Measurements from ENCODE around the gene ITPKB.
"Not testable (repeated sequence)": the region's sequence is repeated elsewhere in the genome, so short reads cannot be mapped to it uniquely, and the experiment has no call there.

ITPKB gene

DNA sequence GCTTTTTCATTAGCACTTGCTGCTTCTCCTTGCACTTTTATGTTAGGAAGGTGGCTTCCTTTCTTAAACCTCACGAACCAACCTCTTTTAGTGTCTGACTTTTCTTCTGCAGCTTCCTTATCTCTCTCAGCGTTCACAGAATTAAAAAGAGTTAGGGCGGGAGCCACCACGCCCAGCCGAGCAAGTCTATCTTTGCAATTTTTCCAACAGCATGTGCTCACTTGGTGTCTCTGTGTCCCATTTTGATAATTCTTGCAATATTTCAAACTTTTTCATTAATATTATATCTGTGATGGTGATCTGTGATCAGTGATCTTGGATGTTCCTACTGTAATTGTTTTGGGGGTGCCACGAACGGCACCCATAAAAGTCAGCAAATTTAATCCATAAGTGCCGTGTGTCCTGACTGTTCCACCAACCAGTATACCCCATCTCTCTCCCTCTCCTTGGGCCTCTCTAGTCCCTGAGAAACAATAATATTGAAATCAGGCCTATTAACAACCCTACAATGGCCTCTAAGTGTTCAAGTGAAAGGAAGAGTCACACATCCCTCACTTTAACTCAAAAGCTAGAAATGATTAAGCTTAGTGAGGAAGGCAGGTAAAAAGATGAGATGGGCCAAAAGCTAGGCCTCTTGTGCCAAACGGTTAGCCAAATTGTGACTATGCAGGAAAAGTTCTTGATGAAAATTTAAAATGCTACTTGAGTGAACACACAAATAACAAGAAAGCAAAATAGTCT, 15.9 kb upstream of the ITPKB start:
- DNase-seq = no peak

DNA sequence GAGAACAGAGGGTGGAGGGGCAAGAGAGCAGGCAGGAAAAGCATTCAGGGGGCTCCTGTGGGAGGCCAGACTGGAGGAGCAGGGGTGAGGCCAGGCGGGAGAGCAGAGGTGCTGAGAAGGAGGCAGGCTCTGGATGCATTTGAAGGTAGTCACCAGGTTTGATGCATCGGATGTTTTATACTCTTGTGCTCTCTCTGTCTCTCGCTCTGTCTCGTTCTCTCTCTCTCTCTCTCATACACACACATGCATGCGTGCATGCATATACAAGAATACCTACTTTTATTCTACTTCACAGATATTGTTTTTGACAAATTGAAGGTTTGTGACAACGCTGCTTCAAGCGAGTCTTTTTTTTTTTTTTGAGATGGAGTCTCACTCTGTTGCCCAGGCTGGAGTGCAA, 15.0 kb upstream of the ITPKB start:
- DNase-seq = no peak

GRCh38 chr1:226751703-226752102, 12.6 kb upstream of the ITPKB start:
- no peak for DNase-seq

- no peak for DNase-seq
These were observed 12.1 kb upstream of the ITPKB start for GRCh38 chr1:226751214-226751613.

DNA sequence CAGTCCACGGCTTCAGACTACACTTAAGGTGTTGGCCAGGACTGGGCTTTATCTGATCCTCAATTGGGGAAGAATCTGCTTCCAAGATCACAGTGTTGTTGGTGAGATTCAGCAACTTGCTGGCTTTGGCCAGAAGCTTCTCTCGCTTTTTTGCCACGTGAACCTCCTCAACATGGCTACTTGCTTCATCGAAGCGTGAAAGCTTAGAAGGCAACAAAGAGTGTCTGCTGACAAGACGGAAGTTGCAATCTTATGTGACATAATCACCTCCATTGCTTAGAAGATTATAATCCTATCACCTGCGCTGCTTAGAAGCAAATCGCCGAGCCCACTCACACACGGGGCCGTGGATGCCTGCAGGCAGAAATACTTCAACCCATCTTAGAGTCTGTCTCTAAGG, 10.4 kb upstream of the ITPKB start:
- DNase-seq = no peak

DNA sequence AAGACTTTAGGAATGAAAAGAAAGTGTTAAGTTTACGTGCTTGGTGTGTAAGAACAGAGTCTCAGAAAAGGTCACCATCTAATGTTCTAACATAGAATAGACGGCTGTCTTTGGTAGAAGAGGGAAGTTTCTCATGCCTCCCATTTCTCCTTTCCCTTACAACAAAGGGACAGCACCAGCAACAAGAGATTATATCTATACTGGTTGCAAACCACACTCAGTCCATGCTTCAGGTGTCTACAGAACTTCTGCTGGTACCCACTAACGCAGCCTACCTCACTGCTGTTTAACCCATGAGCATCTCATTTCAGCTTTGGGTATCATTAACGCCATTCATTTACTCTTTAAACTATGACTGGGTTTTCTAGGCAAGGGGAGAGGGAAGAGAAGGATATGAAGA, 9.2 kb upstream of the ITPKB start:
- DNase-seq = no peak

DNA sequence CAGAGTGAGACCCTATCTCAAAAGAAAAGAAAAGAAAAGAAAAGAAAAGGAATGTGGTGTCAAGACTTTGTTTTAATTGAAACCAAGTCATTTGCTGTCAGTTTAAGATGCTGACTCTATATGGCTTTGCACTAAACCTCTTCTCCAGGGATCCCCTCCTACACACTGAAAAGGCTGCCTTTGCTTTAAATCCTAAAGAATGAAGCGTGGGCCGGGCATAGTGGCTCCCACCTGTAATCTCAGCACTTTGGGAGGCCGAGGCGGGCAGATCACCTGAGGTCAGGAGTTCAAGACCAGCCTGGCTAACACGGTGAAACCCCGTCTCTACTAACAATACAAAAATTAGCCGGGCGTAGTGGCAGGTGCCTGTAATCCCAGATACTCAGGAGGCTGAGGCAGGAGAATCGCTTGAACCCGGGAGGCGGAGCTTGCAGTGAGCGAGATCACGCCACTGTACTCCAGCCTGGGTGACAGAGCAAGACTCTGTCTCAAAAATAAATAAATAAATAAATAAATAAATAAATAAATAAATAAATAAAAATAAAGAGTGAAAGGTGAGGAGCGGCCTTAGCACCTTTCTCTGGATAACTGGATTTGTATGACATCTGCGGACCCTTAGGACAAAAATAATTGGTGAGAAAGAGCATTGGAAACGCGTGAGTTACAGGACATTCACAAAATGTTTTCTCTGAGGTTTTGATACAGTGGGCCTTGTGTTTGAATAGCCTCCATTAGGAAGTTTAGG, 8.6 kb upstream of the ITPKB start:
- DNase-seq = not testable (repeated sequence)

- no peak for DNase-seq
These were observed 4.2 kb upstream of the ITPKB start for GRCh38 chr1:226743259-226743658.

GRCh38 chr1:226741009-226741408, 1.9 kb upstream of the ITPKB start:
- DNase-seq = no peak

GRCh38 chr1:226739696-226740065, 599 bp upstream of the ITPKB start:
- no peak for DNase-seq

GRCh38 chr1:226738421-226738994, 574 bp downstream of the ITPKB start:
- no peak for DNase-seq

GRCh38 chr1:226737819-226738420, 1.2 kb downstream of the ITPKB start:
- no peak for DNase-seq

DNA sequence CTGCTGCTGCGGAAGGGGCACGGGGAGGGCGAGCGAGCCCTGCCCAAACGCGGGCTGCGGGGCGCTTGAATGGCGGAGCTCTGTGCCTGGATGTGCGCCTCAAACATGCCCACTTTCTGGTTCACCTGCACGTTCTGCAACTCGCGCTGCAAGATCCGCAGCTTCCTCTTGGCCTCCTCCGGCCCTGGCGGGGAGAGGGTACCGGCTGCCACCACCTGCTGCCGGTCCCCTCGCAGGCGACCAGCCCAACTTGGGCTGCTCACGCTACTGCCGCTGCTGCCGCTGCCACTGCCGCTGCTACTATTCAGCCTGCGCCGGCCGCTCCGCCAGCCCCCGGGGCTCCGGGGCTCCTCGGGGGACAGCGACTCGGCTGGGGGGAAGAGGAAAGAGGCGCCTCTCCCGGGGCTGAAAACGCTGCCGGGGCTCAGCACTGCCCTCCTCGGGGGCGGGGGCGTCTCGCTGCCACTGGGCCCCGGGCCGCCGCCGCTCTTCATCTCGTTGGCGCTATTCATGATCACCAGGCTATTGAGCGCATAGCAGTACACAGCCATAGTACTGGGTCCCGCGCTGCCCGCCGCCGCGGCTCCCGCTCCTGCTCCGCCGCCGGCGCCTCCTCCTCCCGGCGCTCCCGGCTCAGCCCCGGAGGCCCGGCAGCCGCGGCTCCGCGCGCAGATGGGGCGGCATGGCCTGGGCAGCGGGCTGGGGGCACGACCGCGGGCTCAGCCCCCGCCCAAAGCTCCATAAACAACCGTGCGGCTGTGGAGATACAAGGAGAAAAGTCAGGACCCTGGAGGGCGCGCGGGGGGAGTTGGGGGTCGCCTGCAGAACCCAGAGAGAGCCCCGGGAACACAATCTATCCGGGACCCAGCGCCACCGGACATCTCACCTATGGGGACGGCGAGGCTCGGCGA, 1.9 kb downstream of the ITPKB start:
- no peak for DNase-seq

GRCh38 chr1:226736001-226736907, 2.8 kb downstream of the ITPKB start:
- DNase-seq = no peak

DNA sequence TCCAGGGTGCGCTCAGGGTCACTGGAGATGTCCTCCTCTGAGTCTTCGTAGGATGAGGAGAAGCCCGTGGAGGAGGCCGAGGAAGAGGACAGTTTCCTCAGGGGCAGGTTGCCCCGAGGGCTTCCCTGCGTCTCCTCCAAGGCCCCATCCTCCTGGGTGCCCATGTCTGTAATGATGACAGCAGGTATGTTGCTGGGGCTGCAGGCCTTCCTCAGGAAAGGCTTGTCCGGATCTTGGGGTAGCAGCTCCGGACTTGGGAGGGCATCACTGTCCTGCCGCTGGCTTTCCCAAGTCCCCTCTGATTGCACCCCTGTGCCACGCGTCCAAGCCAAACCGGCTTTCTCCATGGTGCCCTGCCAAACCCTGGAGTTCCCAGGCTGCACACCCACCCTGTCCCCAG, 3.5 kb downstream of the ITPKB start:
- DNase-seq = no peak

- DNase-seq = no peak
These were observed 4.4 kb downstream of the ITPKB start for GRCh38 chr1:226734611-226735153.

GRCh38 chr1:226733876-226734275, 5.2 kb downstream of the ITPKB start:
- no peak for DNase-seq

DNA sequence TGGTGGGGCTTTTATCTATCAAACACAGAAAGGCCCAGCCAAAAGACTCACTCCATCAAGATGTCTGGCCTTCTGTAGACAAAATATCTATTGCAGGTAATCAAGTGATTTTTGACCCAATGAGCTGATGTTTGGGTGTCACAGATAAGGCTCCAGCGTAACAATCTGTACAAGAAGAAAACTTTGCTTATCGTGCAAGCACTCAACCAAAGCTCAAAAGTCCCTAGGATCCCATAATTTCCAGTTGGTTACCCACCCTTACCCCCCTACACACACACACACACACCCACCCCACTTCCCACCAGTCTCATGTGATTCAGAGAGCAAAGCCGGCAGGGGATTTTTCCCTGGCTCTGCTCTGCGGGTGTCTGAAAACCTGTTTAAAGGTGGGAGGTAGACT, 5.8 kb downstream of the ITPKB start:
- no peak for DNase-seq

DNA sequence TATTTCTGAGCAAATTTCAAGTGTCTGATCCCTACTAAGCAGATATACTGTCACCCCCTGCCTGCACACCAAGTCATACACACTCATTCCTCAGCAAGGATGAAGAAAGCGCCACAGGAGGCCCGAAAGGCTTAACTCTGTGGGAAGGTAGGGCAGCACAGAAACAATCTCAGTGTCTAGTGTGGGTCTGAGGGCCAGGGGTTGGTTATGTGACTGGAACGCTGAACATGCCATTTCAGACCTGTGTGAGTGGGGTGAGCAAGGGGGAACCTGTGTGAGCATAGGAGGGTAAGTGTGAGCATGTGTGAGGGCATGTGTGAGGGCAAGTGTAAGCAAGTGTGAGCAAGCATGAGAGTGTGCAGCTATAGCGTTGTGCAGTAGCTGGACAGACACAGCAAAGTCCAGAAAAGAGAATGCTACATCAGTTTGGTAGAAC, 6.2 kb downstream of the ITPKB start:
- no peak for DNase-seq

GRCh38 chr1:226731257-226731893, 7.7 kb downstream of the ITPKB start:
- no peak for DNase-seq

GRCh38 chr1:226730836-226731235, 8.2 kb downstream of the ITPKB start:
- DNase-seq = no peak
